ENCODE results near the gene ZP4. TPM values are rescaled to one million over a fixed set of nuclear protein-coding genes. Genes with fewer than 3 reads are reported as not detected.

ZP4 gene
- total RNA-seq, 1 donor, result not detected

GRCh38 chr1:237901299-237901934, 10.7 kb upstream of the ZP4 start:
- H3K79me2 ChIP-seq (ENCODE audit: insufficient read depth, low read length), result no peaks in the 10 kb centered on the region
- no peak overlapping the region for H3K4me3 ChIP-seq (ENCODE audit: insufficient read depth, low read length)
- H3K27me3 ChIP-seq (ENCODE audit: insufficient read depth, low read length), result no peaks in the 10 kb centered on the region
- peak; percentile 6 for TF ChIP-seq CTCF (IDR thresholded peaks at IDR 0.05; ENCODE audit: extremely low read depth, low read depth, low read length)
- H3K27ac ChIP-seq (ENCODE audit: low read depth, low read length), result no peak overlapping the region
- H3K4me2 ChIP-seq (ENCODE audit: insufficient read depth, low read length), result no peak overlapping the region
- no peak overlapping the region for H2AFZ ChIP-seq (ENCODE audit: low read length)
- H3K9me3 ChIP-seq (ENCODE audit: low read depth, low read length), result no peaks in the 10 kb centered on the region
- no peaks in the 10 kb centered on the region for H3K36me3 ChIP-seq (ENCODE audit: insufficient read depth, low read length)
- DNase-seq (ENCODE audit: insufficient read length, low spot score, missing footprints), result no peak
- no peaks in the 10 kb centered on the region for H4K20me1 ChIP-seq (ENCODE audit: insufficient read depth, low read length)
- no peaks in the 10 kb centered on the region for H3K4me1 ChIP-seq (ENCODE audit: insufficient read depth, low read length)

DNA sequence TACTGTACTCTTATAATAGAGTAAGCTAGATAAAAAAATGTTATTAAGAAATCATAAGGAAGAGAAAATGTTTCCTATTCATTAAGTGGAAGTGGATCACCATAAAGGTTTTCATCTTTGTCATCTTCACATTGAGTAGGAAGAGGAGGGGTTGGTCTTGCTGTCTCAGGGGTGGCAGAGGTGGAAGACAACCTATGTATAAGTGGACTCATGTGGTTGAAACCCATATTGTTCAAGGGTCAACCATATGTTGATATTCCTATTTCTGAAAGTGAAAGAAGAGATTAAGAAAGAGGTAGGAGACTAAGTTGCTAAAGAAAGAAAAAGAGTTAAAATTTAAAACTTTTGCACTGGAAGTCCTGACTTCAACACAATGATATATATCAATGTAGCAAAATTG, 4.9 kb upstream of the ZP4 start:
- H3K4me1 ChIP-seq (ENCODE audit: insufficient read depth, low read length), result no peaks in the 10 kb centered on the region
- H2AFZ ChIP-seq (ENCODE audit: low read length), result no peak overlapping the region
- H3K36me3 ChIP-seq (ENCODE audit: insufficient read depth, low read length), result no peaks in the 10 kb centered on the region
- H3K4me2 ChIP-seq (ENCODE audit: insufficient read depth, low read length), result no peak overlapping the region
- H3K27ac ChIP-seq (ENCODE audit: low read depth, low read length), result no peak overlapping the region
- no peak for TF ChIP-seq CTCF (IDR thresholded peaks at IDR 0.05; ENCODE audit: extremely low read depth, low read depth, low read length)
- no peak for DNase-seq (ENCODE audit: insufficient read length, low spot score, missing footprints)
- H3K4me3 ChIP-seq (ENCODE audit: insufficient read depth, low read length), result no peak overlapping the region
- no peaks in the 10 kb centered on the region for H3K9me3 ChIP-seq (ENCODE audit: low read depth, low read length)
- no peaks in the 10 kb centered on the region for H3K27me3 ChIP-seq (ENCODE audit: insufficient read depth, low read length)
- no peaks in the 10 kb centered on the region for H4K20me1 ChIP-seq (ENCODE audit: insufficient read depth, low read length)
- no peaks in the 10 kb centered on the region for H3K79me2 ChIP-seq (ENCODE audit: insufficient read depth, low read length)

DNA sequence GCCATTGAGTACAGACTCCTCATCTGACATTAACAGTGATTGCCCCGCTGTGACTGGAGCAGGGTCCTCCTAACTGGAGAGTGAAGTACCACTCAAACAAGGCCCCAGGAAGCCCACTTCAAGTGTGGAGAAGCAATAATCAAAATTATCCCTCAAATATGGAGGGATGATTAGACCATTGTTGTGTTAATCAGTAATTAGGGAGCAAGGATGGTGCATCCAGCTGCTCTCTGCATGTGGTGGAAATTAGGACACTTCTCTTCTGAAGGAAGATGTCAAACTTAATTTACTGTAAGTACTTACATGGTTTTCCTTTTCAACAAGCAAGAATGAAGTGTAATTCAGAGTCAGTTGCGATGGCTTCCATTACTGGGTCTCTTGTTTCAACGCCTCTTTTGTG, 3.4 kb upstream of the ZP4 start:
- Histone ChIP-seq H3K27ac (ENCODE audit: low read depth, low read length) (no peak overlapping the region), H3K27me3 (ENCODE audit: insufficient read depth, low read length) (no peaks in the 10 kb centered on the region), H3K36me3 (ENCODE audit: insufficient read depth, low read length) (no peaks in the 10 kb centered on the region), H4K20me1 (ENCODE audit: insufficient read depth, low read length) (no peaks in the 10 kb centered on the region), H3K9me3 (ENCODE audit: low read depth, low read length) (no peaks in the 10 kb centered on the region), H3K4me1 (ENCODE audit: insufficient read depth, low read length) (no peaks in the 10 kb centered on the region), H3K79me2 (ENCODE audit: insufficient read depth, low read length) (no peaks in the 10 kb centered on the region), H2AFZ (ENCODE audit: low read length) (no peak overlapping the region), H3K4me2 (ENCODE audit: insufficient read depth, low read length) (no peak overlapping the region), H3K4me3 (ENCODE audit: insufficient read depth, low read length) (no peak overlapping the region)
- DNase-seq (ENCODE audit: insufficient read length, low spot score, missing footprints), result no peak
- no peak for TF ChIP-seq CTCF (IDR thresholded peaks at IDR 0.05; ENCODE audit: extremely low read depth, low read depth, low read length)

- Histone ChIP-seq H3K27me3 (ENCODE audit: insufficient read depth, low read length) (no peaks in the 10 kb centered on the region), H3K9me3 (ENCODE audit: low read depth, low read length) (no peaks in the 10 kb centered on the region), H2AFZ (ENCODE audit: low read length) (no peak overlapping the region), H3K27ac (ENCODE audit: low read depth, low read length) (no peak overlapping the region), H3K36me3 (ENCODE audit: insufficient read depth, low read length) (no peaks in the 10 kb centered on the region), H3K79me2 (ENCODE audit: insufficient read depth, low read length) (no peaks in the 10 kb centered on the region), H3K4me1 (ENCODE audit: insufficient read depth, low read length) (no peaks in the 10 kb centered on the region), H3K4me2 (ENCODE audit: insufficient read depth, low read length) (no peak overlapping the region), H4K20me1 (ENCODE audit: insufficient read depth, low read length) (no peaks in the 10 kb centered on the region), H3K4me3 (ENCODE audit: insufficient read depth, low read length) (no peak overlapping the region)
- TF ChIP-seq CTCF (IDR thresholded peaks at IDR 0.05; ENCODE audit: extremely low read depth, low read depth, low read length), result no peak
- no peak for DNase-seq (ENCODE audit: insufficient read length, low spot score, missing footprints)
Measured at GRCh38 chr1:237891979-237892378, 1.3 kb upstream of the ZP4 start.

Data from osteoblast (primary cell).